Measurements from ENCODE around the gene HLA-B.

GRCh38 chr6:31393932-31394331 is 37.0 kb upstream of the HLA-B start:
- TF ChIP-seq, protein P1, sequence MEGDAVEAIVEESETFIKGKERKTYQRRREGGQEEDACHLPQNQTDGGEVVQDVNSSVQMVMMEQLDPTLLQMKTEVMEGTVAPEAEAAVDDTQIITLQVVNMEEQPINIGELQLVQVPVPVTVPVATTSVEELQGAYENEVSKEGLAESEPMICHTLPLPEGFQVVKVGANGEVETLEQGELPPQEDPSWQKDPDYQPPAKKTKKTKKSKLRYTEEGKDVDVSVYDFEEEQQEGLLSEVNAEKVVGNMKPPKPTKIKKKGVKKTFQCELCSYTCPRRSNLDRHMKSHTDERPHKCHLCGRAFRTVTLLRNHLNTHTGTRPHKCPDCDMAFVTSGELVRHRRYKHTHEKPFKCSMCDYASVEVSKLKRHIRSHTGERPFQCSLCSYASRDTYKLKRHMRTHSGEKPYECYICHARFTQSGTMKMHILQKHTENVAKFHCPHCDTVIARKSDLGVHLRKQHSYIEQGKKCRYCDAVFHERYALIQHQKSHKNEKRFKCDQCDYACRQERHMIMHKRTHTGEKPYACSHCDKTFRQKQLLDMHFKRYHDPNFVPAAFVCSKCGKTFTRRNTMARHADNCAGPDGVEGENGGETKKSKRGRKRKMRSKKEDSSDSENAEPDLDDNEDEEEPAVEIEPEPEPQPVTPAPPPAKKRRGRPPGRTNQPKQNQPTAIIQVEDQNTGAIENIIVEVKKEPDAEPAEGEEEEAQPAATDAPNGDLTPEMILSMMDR (IDR thresholded peaks at IDR 0.05; ENCODE audit: poor library complexity, severe bottlenecking), result no peak
- no peak for TF ChIP-seq EP300 (conservative IDR thresholded peaks at IDR 0.05; ENCODE audit: poor library complexity, severe bottlenecking)
- no peak for TF ChIP-seq TAF1 (IDR thresholded peaks at IDR 0.05; ENCODE audit: low read depth)
- TF ChIP-seq RAD21 (conservative IDR thresholded peaks at IDR 0.05), result no peak
- no peak for TF ChIP-seq EZH2 (IDR thresholded peaks at IDR 0.05; ENCODE audit: borderline replicate concordance, insufficient read depth, low read length, poor library complexity, severe bottlenecking)
- TF ChIP-seq, protein P2, sequence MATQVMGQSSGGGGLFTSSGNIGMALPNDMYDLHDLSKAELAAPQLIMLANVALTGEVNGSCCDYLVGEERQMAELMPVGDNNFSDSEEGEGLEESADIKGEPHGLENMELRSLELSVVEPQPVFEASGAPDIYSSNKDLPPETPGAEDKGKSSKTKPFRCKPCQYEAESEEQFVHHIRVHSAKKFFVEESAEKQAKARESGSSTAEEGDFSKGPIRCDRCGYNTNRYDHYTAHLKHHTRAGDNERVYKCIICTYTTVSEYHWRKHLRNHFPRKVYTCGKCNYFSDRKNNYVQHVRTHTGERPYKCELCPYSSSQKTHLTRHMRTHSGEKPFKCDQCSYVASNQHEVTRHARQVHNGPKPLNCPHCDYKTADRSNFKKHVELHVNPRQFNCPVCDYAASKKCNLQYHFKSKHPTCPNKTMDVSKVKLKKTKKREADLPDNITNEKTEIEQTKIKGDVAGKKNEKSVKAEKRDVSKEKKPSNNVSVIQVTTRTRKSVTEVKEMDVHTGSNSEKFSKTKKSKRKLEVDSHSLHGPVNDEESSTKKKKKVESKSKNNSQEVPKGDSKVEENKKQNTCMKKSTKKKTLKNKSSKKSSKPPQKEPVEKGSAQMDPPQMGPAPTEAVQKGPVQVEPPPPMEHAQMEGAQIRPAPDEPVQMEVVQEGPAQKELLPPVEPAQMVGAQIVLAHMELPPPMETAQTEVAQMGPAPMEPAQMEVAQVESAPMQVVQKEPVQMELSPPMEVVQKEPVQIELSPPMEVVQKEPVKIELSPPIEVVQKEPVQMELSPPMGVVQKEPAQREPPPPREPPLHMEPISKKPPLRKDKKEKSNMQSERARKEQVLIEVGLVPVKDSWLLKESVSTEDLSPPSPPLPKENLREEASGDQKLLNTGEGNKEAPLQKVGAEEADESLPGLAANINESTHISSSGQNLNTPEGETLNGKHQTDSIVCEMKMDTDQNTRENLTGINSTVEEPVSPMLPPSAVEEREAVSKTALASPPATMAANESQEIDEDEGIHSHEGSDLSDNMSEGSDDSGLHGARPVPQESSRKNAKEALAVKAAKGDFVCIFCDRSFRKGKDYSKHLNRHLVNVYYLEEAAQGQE (IDR thresholded peaks at IDR 0.05; ENCODE audit: borderline replicate concordance), result no peak
- TF ChIP-seq MXI1 (conservative IDR thresholded peaks at IDR 0.05; ENCODE audit: poor library complexity, severe bottlenecking), result no peak
- TF ChIP-seq POLR2AphosphoS5 (IDR thresholded peaks at IDR 0.05), result no peak

All from neural cell (in vitro differentiated cells).